Neural progenitor cell (in vitro differentiated cells): Measurements from ENCODE around the gene CHMP5. TPM values are rescaled to one million over a fixed set of nuclear protein-coding genes. Genes with fewer than 3 reads are reported as not detected.

Source experiments
- DNase-seq: peaks from one replicate; pipeline ENCODE4 v3.0.0-alpha.2; 2016; ENCODE audit warnings: low spot score
- H2AFZ ChIP-seq: fragments of 200-600 bp; sonication (generic); replicated peaks from 2 replicates; pipeline ENCODE4 v1.6.1; 2016; ENCODE audit warnings: antibody characterized with exemption
- H3F3A ChIP-seq: fragments of 200-600 bp; sonication (generic); 2 replicates; pipeline ENCODE4 v1.6.1; 2016; ENCODE audit warnings: antibody characterized with exemption, low read depth
- H3K27ac ChIP-seq: fragments of 200-600 bp; sonication (generic); 2 replicates; pipeline ENCODE4 v1.5.1; 2016; ENCODE audit warnings: mild to moderate bottlenecking
- H3K27me3 ChIP-seq: fragments of 200-600 bp; sonication (generic); 2 replicates; pipeline ENCODE4 v1.6.1; 2016; ENCODE audit warnings: mild to moderate bottlenecking, moderate library complexity
- H3K36me3 ChIP-seq: fragments of 200-600 bp; sonication (generic); 2 replicates; pipeline ENCODE4 v1.5.1; 2016
- H3K4me1 ChIP-seq: fragments of 200-600 bp; sonication (generic); 2 replicates; pipeline ENCODE4 v1.6.1; 2016; ENCODE audit warnings: mixed run types
- H3K4me2 ChIP-seq: fragments of 200-600 bp; sonication (generic); 2 replicates; pipeline ENCODE4 v1.6.1; 2016
- H3K4me3 ChIP-seq: fragments of 200-600 bp; sonication (generic); 2 replicates; pipeline ENCODE4 v1.5.1; 2016
- H3K79me2 ChIP-seq: fragments of 200-600 bp; sonication (generic); 2 replicates; pipeline ENCODE4 v1.6.1; 2016; ENCODE audit warnings: low read depth
- H3K9ac ChIP-seq: fragments of 200-600 bp; sonication (generic); 2 replicates; pipeline ENCODE4 v1.6.1; 2016
- H3K9me3 ChIP-seq: fragments of 200-600 bp; sonication (generic); 2 replicates; pipeline ENCODE4 v1.5.1; 2016; ENCODE audit warnings: low read depth
- H4K20me1 ChIP-seq: fragments of 200-600 bp; sonication (generic); 2 replicates; pipeline ENCODE4 v1.6.1; 2016; ENCODE audit warnings: low read depth
- H3K27ac Mint-ChIP-seq: 3 replicates; pipeline ENCODE4 v1.8.0; 2021; ENCODE audit warnings: mixed read lengths
- H3K27me3 Mint-ChIP-seq: 2 replicates; pipeline ENCODE4 v1.8.0; 2022; ENCODE audit warnings: low read depth, mild to moderate bottlenecking, inconsistent platforms, moderate library complexity, mixed read lengths; ENCODE audit not compliant: insufficient read depth
- H3K36me3 Mint-ChIP-seq: 3 replicates; pipeline ENCODE4 v1.8.0; 2021; ENCODE audit warnings: mixed read lengths
- H3K4me1 Mint-ChIP-seq: 3 replicates; pipeline ENCODE4 v1.8.0; 2021; ENCODE audit warnings: mixed read lengths
- H3K4me3 Mint-ChIP-seq: 3 replicates; pipeline ENCODE4 v1.8.0; 2021; ENCODE audit warnings: mild to moderate bottlenecking, moderate library complexity, mixed read lengths
- H3K9me3 Mint-ChIP-seq: 3 replicates; pipeline ENCODE4 v1.8.0; 2020; ENCODE audit warnings: mixed read lengths
- EZH2 ChIP-seq: fragments of 200-600 bp; sonication (generic); IDR thresholded peaks from 2 replicates; pipeline ENCODE4 v1.6.1; 2017; ENCODE audit warnings: antibody characterized with exemption, mild to moderate bottlenecking, moderate library complexity
- EZH2phosphoT487 ChIP-seq: fragments of 200-600 bp; sonication (generic); IDR thresholded peaks from 2 replicates; pipeline ENCODE4 v1.6.1; 2017; ENCODE audit warnings: antibody characterized with exemption
- total RNA-seq: library from RNA; depleted of rRNA; stranded (reverse); fragments of >200 nt; gene quantifications from 2 replicates; pipeline ENCODE4 v1.2.3, GENCODE V29; 2015; ENCODE audit warnings: low replicate concordance
- TF ChIP-seq, protein P1 (sequence below): fragments of 200-600 bp; sonication (generic); IDR thresholded peaks from 2 replicates; pipeline ENCODE4 v1.5.1; 2017; ENCODE audit warnings: antibody characterized with exemption, mild to moderate bottlenecking

CHMP5 gene
- total RNA-seq, 1 donor from 2014 or later = 135 TPM

DNA sequence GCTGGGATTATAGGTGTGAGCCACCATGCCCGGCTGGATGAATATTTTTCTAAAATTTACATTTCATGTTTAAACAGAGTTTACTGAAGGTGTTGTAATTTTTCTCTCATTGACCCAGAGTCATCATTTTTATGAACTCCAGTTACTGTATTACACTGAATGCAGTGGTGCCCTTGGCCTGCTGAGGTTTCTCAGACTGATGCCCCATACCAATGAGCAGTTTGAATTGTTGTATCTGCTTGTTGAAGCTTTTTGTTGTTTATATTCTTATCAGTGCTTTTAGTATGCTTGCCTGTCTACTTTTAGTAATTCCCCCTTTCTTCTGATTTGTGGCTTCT, 55.4 kb downstream of the CHMP5 start:
- Mint-ChIP-seq H3K27ac (no peak overlapping the region), H3K9me3 (no peaks in the 10 kb centered on the region), H3K4me3 (no peak overlapping the region), H3K27me3 (no peaks in the 10 kb centered on the region), H3K4me1 (no peaks in the 10 kb centered on the region), H3K36me3 (peaks cover 26% of the 10 kb centered on the region)
- H3K27me3 ChIP-seq = no peaks in the 10 kb centered on the region
- no peak overlapping the region for H3K4me3 ChIP-seq
- no peak overlapping the region for H2AFZ ChIP-seq
- no peaks in the 10 kb centered on the region for H3K79me2 ChIP-seq
- H3K27ac ChIP-seq = no peak overlapping the region
- no peaks in the 10 kb centered on the region for H3K9me3 ChIP-seq
- H3F3A ChIP-seq = no peaks in the 10 kb centered on the region
- TF ChIP-seq EZH2phosphoT487 (no peak), EZH2 (no peak)
- TF ChIP-seq, protein P1, sequence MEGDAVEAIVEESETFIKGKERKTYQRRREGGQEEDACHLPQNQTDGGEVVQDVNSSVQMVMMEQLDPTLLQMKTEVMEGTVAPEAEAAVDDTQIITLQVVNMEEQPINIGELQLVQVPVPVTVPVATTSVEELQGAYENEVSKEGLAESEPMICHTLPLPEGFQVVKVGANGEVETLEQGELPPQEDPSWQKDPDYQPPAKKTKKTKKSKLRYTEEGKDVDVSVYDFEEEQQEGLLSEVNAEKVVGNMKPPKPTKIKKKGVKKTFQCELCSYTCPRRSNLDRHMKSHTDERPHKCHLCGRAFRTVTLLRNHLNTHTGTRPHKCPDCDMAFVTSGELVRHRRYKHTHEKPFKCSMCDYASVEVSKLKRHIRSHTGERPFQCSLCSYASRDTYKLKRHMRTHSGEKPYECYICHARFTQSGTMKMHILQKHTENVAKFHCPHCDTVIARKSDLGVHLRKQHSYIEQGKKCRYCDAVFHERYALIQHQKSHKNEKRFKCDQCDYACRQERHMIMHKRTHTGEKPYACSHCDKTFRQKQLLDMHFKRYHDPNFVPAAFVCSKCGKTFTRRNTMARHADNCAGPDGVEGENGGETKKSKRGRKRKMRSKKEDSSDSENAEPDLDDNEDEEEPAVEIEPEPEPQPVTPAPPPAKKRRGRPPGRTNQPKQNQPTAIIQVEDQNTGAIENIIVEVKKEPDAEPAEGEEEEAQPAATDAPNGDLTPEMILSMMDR = no peak
- no peak overlapping the region for H3K4me2 ChIP-seq
- no peaks in the 10 kb centered on the region for H3K4me1 ChIP-seq
- H3K9ac ChIP-seq = no peak overlapping the region
- DNase-seq = no peak
- no peaks in the 10 kb centered on the region for H3K36me3 ChIP-seq
- no peaks in the 10 kb centered on the region for H4K20me1 ChIP-seq

DNA sequence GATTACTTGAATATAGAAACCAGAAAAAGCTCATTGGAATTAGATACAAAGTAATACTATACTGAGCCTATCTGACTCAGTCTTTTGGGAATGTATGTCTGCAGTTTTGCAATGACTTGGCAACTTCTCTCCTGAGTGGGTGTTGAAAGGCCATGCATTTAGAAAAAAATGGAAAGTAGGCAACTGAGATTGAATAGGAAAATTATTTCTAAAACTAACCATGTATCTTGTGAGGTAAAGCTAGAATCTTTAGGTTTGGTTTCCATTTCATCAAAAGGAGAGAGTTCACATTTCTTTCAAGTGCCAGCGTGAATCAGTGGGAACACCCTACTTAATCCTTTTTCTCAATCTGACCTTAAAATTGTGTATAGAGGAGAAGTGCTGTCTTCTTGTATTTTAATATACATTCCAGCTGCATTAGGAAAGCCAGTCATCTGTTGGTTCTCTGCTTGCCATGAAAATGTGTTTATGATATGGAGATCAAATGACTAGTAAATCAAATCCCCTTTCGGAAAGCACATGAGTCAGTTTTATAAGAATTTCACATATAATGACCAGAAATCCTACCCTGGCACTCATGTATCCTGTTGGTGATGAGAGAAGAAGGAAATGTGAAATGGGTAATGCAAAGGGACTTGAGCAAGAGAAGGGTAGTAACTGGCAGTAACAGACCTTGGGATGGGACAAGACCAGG, 55.9 kb downstream of the CHMP5 start:
- Histone ChIP-seq H3K27me3 (no peaks in the 10 kb centered on the region), H3F3A (no peaks in the 10 kb centered on the region), H3K9ac (no peak overlapping the region), H3K9me3 (no peaks in the 10 kb centered on the region), H4K20me1 (no peaks in the 10 kb centered on the region), H3K79me2 (no peaks in the 10 kb centered on the region), H3K4me3 (no peak overlapping the region), H3K4me1 (no peaks in the 10 kb centered on the region), H3K27ac (no peak overlapping the region), H2AFZ (no peak overlapping the region), H3K36me3 (no peaks in the 10 kb centered on the region), H3K4me2 (no peak overlapping the region)
- DNase-seq = no peak
- TF ChIP-seq EZH2 (no peak), EZH2phosphoT487 (no peak)
- TF ChIP-seq, protein P1 = no peak
- H3K27ac Mint-ChIP-seq = no peak overlapping the region
- no peaks in the 10 kb centered on the region for H3K9me3 Mint-ChIP-seq
- H3K36me3 Mint-ChIP-seq = peaks cover 26% of the 10 kb centered on the region
- no peaks in the 10 kb centered on the region for H3K27me3 Mint-ChIP-seq
- no peak overlapping the region for H3K4me3 Mint-ChIP-seq
- no peaks in the 10 kb centered on the region for H3K4me1 Mint-ChIP-seq

GRCh38 chr9:33329117-33329563, 64.3 kb downstream of the CHMP5 start:
- no peaks in the 10 kb centered on the region for H4K20me1 ChIP-seq
- H3K9me3 ChIP-seq = no peaks in the 10 kb centered on the region
- H3K4me2 ChIP-seq = no peak overlapping the region
- H3K79me2 ChIP-seq = no peaks in the 10 kb centered on the region
- H3K4me1 Mint-ChIP-seq = no peaks in the 10 kb centered on the region
- no peak overlapping the region for H3K9ac ChIP-seq
- H3K4me3 ChIP-seq = no peak overlapping the region
- H3K4me1 ChIP-seq = no peaks in the 10 kb centered on the region
- no peak overlapping the region for H2AFZ ChIP-seq
- no peaks in the 10 kb centered on the region for H3K27me3 ChIP-seq
- H3K36me3 ChIP-seq = no peaks in the 10 kb centered on the region
- H3K27me3 Mint-ChIP-seq = no peaks in the 10 kb centered on the region
- H3K27ac ChIP-seq = no peak overlapping the region
- no peaks in the 10 kb centered on the region for H3F3A ChIP-seq
- no peaks in the 10 kb centered on the region for H3K9me3 Mint-ChIP-seq
- no peak overlapping the region for H3K27ac Mint-ChIP-seq
- H3K36me3 Mint-ChIP-seq = peaks cover 14% of the 10 kb centered on the region
- no peak for TF ChIP-seq EZH2
- TF ChIP-seq, protein P1 = no peak
- TF ChIP-seq EZH2phosphoT487 = no peak
- no peak for DNase-seq
- H3K4me3 Mint-ChIP-seq = no peak overlapping the region
